SKM-1 treated with dmso at 0.1 percent for 144 hours (cell line): Measurements from ENCODE around the gene UBE3C.
A peak's percentile ranks its signal among the peaks of the same experiment; 100 is the strongest.
"Not testable (repeated sequence)": the region's sequence is repeated elsewhere in the genome, so short reads cannot be mapped to it uniquely, and the experiment has no call there.

Experiments used
- DNase-seq: peaks from one replicate; lab custom pipeline; 2025; ENCODE audit not compliant: unreplicated experiment; lab: John Stamatoyannopoulos, UW

Gene UBE3C

GRCh38 chr7:157138424-157139110, at the start of gene UBE3C:
Gene UBE3C, plus strand, starts transcription at chr7:157138926. Its CDS starts 347 bp downstream, at chr7:157139273.
- DNase-seq, result peak; percentile 41

- no peak for DNase-seq
These were observed 49.6 kb upstream of the UBE3C start for GRCh38 chr7:157089100-157089610.

- DNase-seq, result no peak
These were observed 48.1 kb upstream of the UBE3C start for GRCh38 chr7:157090485-157091165.

GRCh38 chr7:157096286-157097055, 42.3 kb upstream of the UBE3C start:
- DNase-seq, result no peak

GRCh38 chr7:157097056-157097329, 41.7 kb upstream of the UBE3C start:
- DNase-seq, result no peak

- DNase-seq, result no peak
These were observed 41.2 kb upstream of the UBE3C start for GRCh38 chr7:157097569-157097968.

GRCh38 chr7:157100005-157100404, 38.7 kb upstream of the UBE3C start:
- DNase-seq, result not testable (repeated sequence)

GRCh38 chr7:157103641-157104040, 35.1 kb upstream of the UBE3C start:
- DNase-seq, result not testable (repeated sequence)

- no peak for DNase-seq
These were observed 27.4 kb upstream of the UBE3C start for GRCh38 chr7:157111311-157111710.

GRCh38 chr7:157112706-157113105, 26.0 kb upstream of the UBE3C start:
- DNase-seq, result no peak

- DNase-seq, result no peak
These were observed 25.1 kb upstream of the UBE3C start for GRCh38 chr7:157113607-157114006.

- DNase-seq, result no peak
These were observed 22.0 kb upstream of the UBE3C start for GRCh38 chr7:157116762-157117161.

GRCh38 chr7:157117796-157118195, 20.9 kb upstream of the UBE3C start:
- no peak for DNase-seq

GRCh38 chr7:157120181-157120580, 18.5 kb upstream of the UBE3C start:
- no peak for DNase-seq

GRCh38 chr7:157121184-157121715, 17.5 kb upstream of the UBE3C start:
- DNase-seq, result no peak

GRCh38 chr7:157122800-157123495, 15.8 kb upstream of the UBE3C start:
- DNase-seq, result no peak

- no peak for DNase-seq
These were observed 14.0 kb upstream of the UBE3C start for GRCh38 chr7:157124690-157125089.

GRCh38 chr7:157125376-157126223, 13.1 kb upstream of the UBE3C start:
- DNase-seq, result no peak

GRCh38 chr7:157126921-157127320, 11.8 kb upstream of the UBE3C start:
- no peak for DNase-seq

- no peak for DNase-seq
These were observed 9.5 kb upstream of the UBE3C start for GRCh38 chr7:157129200-157129599.
